ENCODE results near the gene GLDC. TPM values are rescaled to one million over a fixed set of nuclear protein-coding genes. Genes with fewer than 3 reads are reported as not detected.
"Not testable (repeated sequence)": the region's sequence is repeated elsewhere in the genome, so short reads cannot be mapped to it uniquely, and the experiment has no call there.

GLDC gene
- total RNA-seq, 1 donor from 2014 or later, result 1.0 TPM

DNA sequence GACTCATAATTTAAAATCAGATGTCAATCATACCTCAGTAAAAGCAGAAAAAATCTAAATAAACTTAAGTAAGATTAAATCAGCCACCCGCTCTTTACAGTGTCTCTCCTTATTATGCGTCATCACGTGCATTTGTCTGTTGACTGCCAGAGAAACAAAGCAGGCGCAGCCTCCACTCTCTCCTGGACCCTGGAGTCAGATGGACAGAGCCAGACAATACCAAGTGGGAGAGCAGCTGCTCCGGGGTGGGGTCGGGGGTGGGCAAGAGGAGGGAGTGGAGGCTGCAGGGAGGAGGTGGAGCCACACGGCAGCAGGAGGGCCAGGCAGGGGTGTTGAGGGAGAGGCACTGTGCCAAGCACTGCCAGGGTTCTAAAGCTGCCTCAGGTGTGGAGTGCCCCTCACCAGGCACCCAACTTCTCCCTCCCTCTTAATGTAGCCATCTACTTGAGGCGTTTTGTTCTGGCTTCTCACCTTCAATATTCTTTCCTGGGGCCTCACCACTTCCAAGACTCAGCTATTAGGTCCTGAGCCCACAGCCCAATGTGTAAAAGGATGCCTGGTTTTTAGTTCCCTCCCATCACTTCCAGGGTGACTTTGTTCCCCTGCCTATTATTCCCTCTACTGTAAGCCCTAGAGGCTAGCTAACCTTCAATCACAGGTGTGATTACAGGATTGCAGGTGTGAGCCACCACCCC lies 96.3 kb downstream of the GLDC start:
- intact Hi-C loops (cut with micrococcal nuclease), result no loop called here
- H3K27me3 Mint-ChIP-seq (ENCODE audit: low read depth), result no peaks in the 10 kb centered on the region
- no peak overlapping the region for H3K27ac Mint-ChIP-seq
- no peaks in the 10 kb centered on the region for H3K9me3 Mint-ChIP-seq
- DNase-seq (ENCODE audit: low spot score), result no peak
- no peak overlapping the region for H3K4me3 Mint-ChIP-seq (ENCODE audit: low read depth)
- H3K36me3 Mint-ChIP-seq (ENCODE audit: low read depth), result no peaks in the 10 kb centered on the region
- H3K4me1 Mint-ChIP-seq (ENCODE audit: low read depth), result peaks cover 3% of the 10 kb centered on the region

DNA sequence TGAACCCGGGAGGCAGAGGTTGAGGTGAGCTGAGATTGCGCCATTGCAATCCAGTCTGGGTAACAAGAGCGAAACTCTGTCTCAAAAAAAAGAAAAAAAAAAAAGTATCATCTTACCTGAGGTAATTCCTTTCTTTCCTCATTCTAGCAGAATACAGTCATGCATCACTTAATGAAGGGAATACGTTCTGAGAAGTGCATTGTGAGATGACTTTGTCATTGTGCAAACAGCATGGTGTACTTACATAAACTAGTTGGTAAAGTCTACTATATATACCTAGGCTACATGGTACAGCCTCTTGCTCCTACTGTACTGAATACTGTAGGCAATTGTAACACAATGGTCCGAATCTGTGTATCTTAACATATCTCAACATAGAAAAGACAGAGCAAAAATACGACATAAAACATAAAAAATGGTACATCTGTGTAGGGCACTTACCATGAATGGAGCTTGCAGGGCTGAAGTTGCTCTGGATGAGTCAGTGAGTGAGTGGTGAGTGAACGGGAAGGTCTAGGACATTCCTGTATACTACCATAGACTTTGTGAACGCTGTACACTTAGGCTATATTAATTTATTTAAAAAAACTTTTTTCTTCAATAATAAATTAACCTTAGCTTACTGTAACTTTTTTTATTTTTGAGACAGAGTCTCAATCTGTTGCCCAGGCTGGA lies 100.4 kb downstream of the GLDC start:
- H3K4me1 Mint-ChIP-seq (ENCODE audit: low read depth), result no peaks in the 10 kb centered on the region
- H3K27ac Mint-ChIP-seq, result no peak overlapping the region
- intact Hi-C loops (cut with micrococcal nuclease), result no loop called here
- DNase-seq (ENCODE audit: low spot score), result no peak
- H3K27me3 Mint-ChIP-seq (ENCODE audit: low read depth), result peaks cover 5% of the 10 kb centered on the region
- no peak overlapping the region for H3K4me3 Mint-ChIP-seq (ENCODE audit: low read depth)
- no peaks in the 10 kb centered on the region for H3K9me3 Mint-ChIP-seq
- no peaks in the 10 kb centered on the region for H3K36me3 Mint-ChIP-seq (ENCODE audit: low read depth)

DNA sequence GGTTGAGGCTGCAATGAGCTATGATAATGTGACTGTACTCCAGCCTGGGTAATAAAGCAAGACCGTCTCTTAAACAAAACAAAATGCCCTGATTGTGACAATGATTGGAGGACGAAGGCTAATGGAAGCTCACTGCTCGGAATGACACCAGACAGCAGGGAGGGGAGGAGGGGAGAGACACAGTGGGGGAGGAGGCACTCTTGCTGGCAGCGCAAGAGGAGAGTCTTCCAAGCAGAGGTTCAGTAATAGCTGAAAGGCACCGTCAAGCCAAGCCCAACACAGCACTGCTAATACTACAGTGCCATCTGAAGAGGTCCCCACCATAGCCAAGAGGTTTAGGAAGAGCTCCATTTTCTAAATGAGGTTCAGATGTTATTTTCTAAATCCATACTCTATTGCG lies 102.3 kb downstream of the GLDC start:
- H3K36me3 Mint-ChIP-seq (ENCODE audit: low read depth), result no peaks in the 10 kb centered on the region
- intact Hi-C loops (cut with micrococcal nuclease), result no loop called here
- H3K9me3 Mint-ChIP-seq, result no peaks in the 10 kb centered on the region
- H3K4me1 Mint-ChIP-seq (ENCODE audit: low read depth), result peaks cover 4% of the 10 kb centered on the region
- DNase-seq (ENCODE audit: low spot score), result no peak
- H3K27ac Mint-ChIP-seq, result no peak overlapping the region
- peaks cover 5% of the 10 kb centered on the region for H3K27me3 Mint-ChIP-seq (ENCODE audit: low read depth)
- no peak overlapping the region for H3K4me3 Mint-ChIP-seq (ENCODE audit: low read depth)

DNA sequence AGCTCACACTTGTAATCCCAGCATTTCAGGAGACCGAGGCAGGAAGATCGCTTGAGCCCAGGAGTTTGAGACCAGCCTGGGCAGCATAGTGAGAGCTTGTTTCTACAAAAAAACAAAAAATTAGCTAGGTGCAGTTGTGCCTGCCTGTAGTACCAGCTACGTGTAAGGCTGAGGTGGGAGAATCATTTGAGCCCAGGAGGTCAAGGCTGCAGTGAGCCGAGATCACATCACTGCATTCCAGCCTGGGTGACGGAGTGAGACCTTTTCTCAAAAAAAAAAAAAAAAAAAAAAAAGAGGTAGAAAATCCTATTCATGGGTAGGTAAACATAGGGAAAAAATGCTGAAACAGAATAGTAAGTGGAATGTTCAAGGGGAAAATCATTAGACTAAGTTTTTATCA lies 102.9 kb downstream of the GLDC start:
- H3K36me3 Mint-ChIP-seq (ENCODE audit: low read depth); H3K4me3 Mint-ChIP-seq (ENCODE audit: low read depth); intact Hi-C loops (cut with micrococcal nuclease); H3K9me3 Mint-ChIP-seq; H3K27me3 Mint-ChIP-seq (ENCODE audit: low read depth); H3K27ac Mint-ChIP-seq; DNase-seq (ENCODE audit: low spot score); H3K4me1 Mint-ChIP-seq (ENCODE audit: low read depth): not testable (repeated sequence)

DNA sequence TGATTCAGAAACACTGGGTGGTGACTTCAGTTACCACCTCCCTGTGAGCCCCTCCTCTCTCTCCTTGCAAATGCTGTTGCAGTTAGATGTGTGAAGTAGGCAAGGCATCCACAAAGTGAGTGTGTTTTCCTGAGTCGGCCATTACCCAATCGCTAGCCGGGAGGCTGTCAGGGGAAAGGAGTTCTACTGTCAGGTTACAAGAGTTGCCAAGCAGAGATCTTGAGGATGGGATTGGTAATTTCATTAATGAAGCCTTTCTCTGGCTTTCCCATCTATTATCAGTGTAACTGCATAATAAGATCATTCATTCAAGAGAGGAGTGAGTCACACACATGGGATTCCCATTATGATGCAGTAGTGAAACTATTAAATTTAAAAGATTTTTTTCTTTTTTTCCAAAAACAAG lies 106.9 kb downstream of the GLDC start:
- peaks cover 4% of the 10 kb centered on the region for H3K4me1 Mint-ChIP-seq (ENCODE audit: low read depth)
- H3K27me3 Mint-ChIP-seq (ENCODE audit: low read depth), result peaks cover 5% of the 10 kb centered on the region
- H3K36me3 Mint-ChIP-seq (ENCODE audit: low read depth), result no peaks in the 10 kb centered on the region
- H3K4me3 Mint-ChIP-seq (ENCODE audit: low read depth), result no peak overlapping the region
- intact Hi-C loops (cut with micrococcal nuclease), result no loop called here
- H3K27ac Mint-ChIP-seq, result no peak overlapping the region
- no peak for DNase-seq (ENCODE audit: low spot score)
- H3K9me3 Mint-ChIP-seq, result no peaks in the 10 kb centered on the region

DNA sequence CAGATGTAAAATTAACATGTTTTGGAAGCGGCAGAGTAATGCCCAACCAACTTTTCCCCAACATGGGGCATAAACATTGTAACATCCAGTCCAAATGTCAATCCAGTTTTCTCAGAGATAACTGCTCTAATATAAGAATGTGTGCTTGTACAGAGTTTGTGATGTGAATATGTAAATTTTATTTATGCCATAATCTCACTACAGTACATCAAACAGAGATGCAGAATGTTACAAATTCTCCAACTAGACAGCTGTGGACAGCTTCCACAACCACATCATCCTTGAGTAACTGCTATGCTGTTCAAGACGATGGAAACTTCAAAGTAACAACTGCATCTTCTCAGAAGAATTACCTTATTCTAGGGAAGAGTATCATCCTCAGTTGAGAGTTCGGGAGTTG lies 109.9 kb downstream of the GLDC start:
- Mint-ChIP-seq H3K4me3 (ENCODE audit: low read depth) (no peak overlapping the region), H3K27ac (no peak overlapping the region), H3K9me3 (no peaks in the 10 kb centered on the region), H3K4me1 (ENCODE audit: low read depth) (peaks cover 4% of the 10 kb centered on the region), H3K36me3 (ENCODE audit: low read depth) (no peaks in the 10 kb centered on the region), H3K27me3 (ENCODE audit: low read depth) (no peaks in the 10 kb centered on the region)
- no peak for DNase-seq (ENCODE audit: low spot score)
- intact Hi-C loops (cut with micrococcal nuclease), result no loop called here

DNA sequence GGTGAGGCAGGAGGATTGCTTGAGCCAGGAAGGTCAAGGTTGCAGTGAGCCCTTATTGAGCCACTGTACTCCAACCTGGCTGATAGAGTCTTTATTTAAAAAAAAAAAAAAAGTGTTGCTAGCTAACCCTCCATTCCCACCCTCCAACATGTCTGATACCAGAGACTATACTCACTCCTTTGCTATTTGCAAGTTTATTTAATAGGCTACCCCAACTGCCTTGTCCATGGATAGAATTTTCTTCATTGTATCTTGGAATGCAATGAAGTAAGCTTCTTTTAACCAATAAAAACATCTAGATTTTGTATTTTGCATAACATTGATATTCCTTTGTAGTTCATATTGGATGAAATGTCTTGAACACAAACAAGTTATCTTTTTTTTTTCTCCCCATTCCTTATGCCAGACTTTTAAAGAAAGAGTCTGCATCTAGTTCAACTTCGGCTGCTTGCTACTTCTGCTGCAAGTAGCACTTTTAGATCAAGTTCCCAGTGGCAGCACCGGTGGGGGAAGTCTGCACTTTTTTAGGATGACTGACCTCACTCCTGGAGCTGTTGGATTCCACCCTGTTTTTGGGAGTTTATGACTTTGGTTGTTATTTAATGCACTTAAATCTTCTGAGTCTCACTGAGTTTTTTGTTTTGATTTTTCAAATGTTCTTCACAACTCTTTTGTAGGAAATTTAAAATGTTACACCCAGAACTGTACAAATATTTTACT lies 120.0 kb downstream of the GLDC start:
- peaks cover 7% of the 10 kb centered on the region for H3K9me3 Mint-ChIP-seq
- no peak overlapping the region for H3K4me3 Mint-ChIP-seq (ENCODE audit: low read depth)
- H3K27ac Mint-ChIP-seq, result no peak overlapping the region
- no peak for DNase-seq (ENCODE audit: low spot score)
- no peaks in the 10 kb centered on the region for H3K27me3 Mint-ChIP-seq (ENCODE audit: low read depth)
- H3K36me3 Mint-ChIP-seq (ENCODE audit: low read depth), result peaks cover 16% of the 10 kb centered on the region
- no peaks in the 10 kb centered on the region for H3K4me1 Mint-ChIP-seq (ENCODE audit: low read depth)
- intact Hi-C loops (cut with micrococcal nuclease), result no loop called here

DNA sequence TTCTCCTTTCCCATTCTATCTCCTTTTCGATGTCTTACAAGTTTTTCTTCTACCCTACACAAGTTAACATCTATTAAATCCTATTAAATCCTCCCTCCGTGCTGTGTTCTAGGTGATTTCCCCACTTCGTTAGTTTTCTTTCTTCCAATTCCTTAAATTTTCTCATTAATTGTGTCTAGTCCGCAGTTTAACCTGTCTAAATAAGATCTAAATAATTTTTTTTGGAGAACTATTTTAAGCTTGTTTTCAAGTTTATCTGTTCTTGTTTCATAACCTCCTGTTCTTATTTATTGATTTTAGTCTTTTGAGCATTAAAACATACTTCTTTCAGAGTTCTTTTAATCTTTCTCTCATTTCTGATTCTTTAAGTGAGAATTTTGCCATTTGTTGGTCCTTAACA lies 123.3 kb downstream of the GLDC start:
- intact Hi-C loops (cut with micrococcal nuclease), result no loop called here

DNA sequence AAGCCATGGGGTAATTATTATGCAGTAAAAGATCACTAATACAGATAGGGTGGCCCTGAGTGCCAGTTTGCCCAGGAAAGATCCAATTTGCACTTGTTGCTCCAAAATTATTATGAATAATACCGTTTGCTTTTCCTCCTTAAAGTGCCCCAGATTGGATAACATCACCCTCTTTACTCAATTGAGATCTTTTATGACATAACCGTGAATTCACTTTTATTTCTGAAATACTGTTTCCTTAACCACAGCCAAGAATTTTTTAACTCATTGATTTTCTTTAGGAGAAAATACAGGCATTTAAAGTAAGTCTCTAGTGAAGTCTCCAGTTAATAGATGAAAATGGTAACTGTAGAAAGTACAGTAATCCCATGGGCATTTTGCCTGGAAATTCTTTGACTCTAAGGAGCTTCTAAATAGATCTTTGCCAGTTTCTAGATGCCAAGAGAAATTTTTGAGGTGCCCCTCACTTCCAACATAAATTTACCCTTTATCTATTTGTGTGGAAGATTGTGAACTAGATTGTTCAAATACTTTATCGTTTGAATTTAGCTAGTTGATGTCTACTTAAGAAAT lies 133.4 kb downstream of the GLDC start:
- H3K27ac Mint-ChIP-seq, result no peak overlapping the region
- H3K4me3 Mint-ChIP-seq (ENCODE audit: low read depth), result no peak overlapping the region
- H3K36me3 Mint-ChIP-seq (ENCODE audit: low read depth), result peaks cover 40% of the 10 kb centered on the region
- no peak for DNase-seq (ENCODE audit: low spot score)
- H3K4me1 Mint-ChIP-seq (ENCODE audit: low read depth), result peaks cover 4% of the 10 kb centered on the region
- H3K27me3 Mint-ChIP-seq (ENCODE audit: low read depth), result no peaks in the 10 kb centered on the region
- intact Hi-C loops (cut with micrococcal nuclease), result no loop called here
- H3K9me3 Mint-ChIP-seq, result no peaks in the 10 kb centered on the region

More for the DNA sequence above, 123.3 kb downstream of the GLDC start:
- Mint-ChIP-seq H3K4me3 (ENCODE audit: low read depth) (no peak overlapping the region), H3K27me3 (ENCODE audit: low read depth) (no peaks in the 10 kb centered on the region), H3K9me3 (peaks cover 12% of the 10 kb centered on the region), H3K4me1 (ENCODE audit: low read depth) (peaks cover 4% of the 10 kb centered on the region), H3K27ac (no peak overlapping the region), H3K36me3 (ENCODE audit: low read depth) (peaks cover 37% of the 10 kb centered on the region)
- DNase-seq (ENCODE audit: low spot score), result no peak

DNA sequence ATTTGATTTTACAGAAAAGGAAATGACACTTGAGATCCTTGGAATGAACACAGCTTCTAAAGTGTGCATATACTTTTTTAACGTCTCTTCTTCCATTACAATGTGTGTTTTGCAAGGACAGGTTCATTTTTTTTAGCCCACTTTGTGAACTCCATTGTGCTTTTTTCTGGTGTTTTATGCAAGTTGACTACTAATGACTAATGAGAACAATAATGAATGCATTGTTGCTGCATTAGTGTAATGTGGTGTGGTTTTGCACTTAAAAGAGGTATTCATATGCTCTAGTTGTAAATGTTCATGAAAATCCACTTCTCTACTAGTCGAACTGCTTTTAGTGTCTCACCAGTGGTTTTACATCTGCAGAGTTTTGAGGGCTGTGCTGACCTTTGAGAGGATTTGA lies 139.0 kb downstream of the GLDC start:
- H3K9me3 Mint-ChIP-seq, result no peaks in the 10 kb centered on the region
- no peak for DNase-seq (ENCODE audit: low spot score)
- no peaks in the 10 kb centered on the region for H3K27me3 Mint-ChIP-seq (ENCODE audit: low read depth)
- peaks cover 75% of the 10 kb centered on the region for H3K36me3 Mint-ChIP-seq (ENCODE audit: low read depth)
- no peak overlapping the region for H3K27ac Mint-ChIP-seq
- H3K4me3 Mint-ChIP-seq (ENCODE audit: low read depth), result no peak overlapping the region
- intact Hi-C loops (cut with micrococcal nuclease), result no loop called here
- H3K4me1 Mint-ChIP-seq (ENCODE audit: low read depth), result no peaks in the 10 kb centered on the region

DNA sequence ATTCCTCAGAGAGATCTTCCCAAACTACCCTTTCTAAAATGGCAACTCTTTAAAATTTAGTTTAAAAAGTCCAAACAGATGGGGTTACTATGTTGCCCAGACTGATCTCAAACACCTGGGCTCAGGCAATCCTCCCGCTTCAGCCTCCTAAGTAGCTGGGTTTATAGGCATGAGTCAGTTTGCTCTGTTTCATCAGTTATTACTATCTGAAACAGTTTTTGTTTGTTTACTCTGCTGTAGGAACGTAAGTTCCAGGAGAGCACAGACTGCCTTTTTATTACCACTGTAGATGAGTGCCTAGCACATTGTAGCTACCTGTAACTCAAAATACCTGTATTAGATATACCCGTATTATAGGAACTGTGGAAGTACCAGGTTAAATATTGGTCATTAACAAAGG lies 143.1 kb downstream of the GLDC start:
- Mint-ChIP-seq H3K4me1 (ENCODE audit: low read depth) (peaks cover 3% of the 10 kb centered on the region), H3K27ac (no peak overlapping the region), H3K9me3 (no peaks in the 10 kb centered on the region), H3K4me3 (ENCODE audit: low read depth) (no peak overlapping the region), H3K27me3 (ENCODE audit: low read depth) (no peaks in the 10 kb centered on the region), H3K36me3 (ENCODE audit: low read depth) (peaks cover 78% of the 10 kb centered on the region)
- intact Hi-C loops (cut with micrococcal nuclease), result no loop called here
- no peak for DNase-seq (ENCODE audit: low spot score)

DNA sequence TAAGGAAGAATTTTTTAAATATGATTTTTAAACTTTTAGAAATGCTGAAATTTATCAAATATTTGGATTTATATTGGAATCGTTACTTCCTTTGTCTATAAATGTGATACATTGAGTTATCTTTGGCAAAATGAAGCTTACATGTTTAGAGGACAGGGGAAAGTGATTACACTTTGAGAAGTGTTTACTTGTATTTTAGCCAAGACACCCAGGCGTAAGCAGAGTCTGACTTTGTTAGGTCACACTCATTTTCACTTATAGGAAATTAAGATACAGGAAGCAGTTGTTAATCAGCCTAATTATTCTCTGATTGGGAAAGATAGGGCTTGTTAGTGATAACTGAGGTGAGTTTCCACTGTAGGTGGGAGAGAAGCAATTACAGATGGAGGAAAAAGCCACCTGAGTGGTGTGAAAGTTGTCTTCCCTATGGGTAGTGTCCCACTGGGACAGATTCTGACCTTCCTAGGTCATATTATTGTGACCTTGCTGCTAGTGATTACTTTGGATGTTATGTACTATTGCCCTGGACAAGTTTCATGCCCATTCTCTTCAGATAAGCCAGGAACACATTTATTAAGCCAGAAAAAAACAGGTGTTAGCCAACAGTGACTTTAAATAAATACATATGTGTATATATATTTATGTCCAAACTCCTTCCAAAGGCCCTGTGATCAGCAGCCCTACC lies 143.9 kb downstream of the GLDC start:
- peaks cover 3% of the 10 kb centered on the region for H3K4me1 Mint-ChIP-seq (ENCODE audit: low read depth)
- intact Hi-C loops (cut with micrococcal nuclease), result no loop called here
- H3K9me3 Mint-ChIP-seq, result no peaks in the 10 kb centered on the region
- peaks cover 80% of the 10 kb centered on the region for H3K36me3 Mint-ChIP-seq (ENCODE audit: low read depth)
- no peaks in the 10 kb centered on the region for H3K27me3 Mint-ChIP-seq (ENCODE audit: low read depth)
- no peak overlapping the region for H3K27ac Mint-ChIP-seq
- H3K4me3 Mint-ChIP-seq (ENCODE audit: low read depth), result no peak overlapping the region
- no peak for DNase-seq (ENCODE audit: low spot score)

Measured in activated T-helper 2 cell treated with anti-CD3 and anti-CD28 coated beads, Interferon-gamma antibody, Interleukin-2, Interleukin-4, amounts not matched to agents 10 μg/mL and 5 μg/mL and 100 μg/mL, durations not matched to agents 14 hours and 24 hours and 36 hours (primary cell).